AG04449 (cell line): ENCODE results near the gene PKDREJ.

Experiments used
- CTCF ChIA-PET: fragments of 350-600 bp; formaldehyde crosslinking; extraction: SDS; loops from one replicate; lab custom pipeline; 2021; ENCODE audit warnings: antibody characterized with exemption; lab: Yijun Ruan, JAX
- POLR2A ChIA-PET: fragments of 400-600, 350-600 bp; formaldehyde crosslinking; extraction: SDS; loops from one replicate; lab custom pipeline; 2020; ENCODE audit warnings: antibody characterized with exemption, inconsistent platforms; lab: Yijun Ruan, JAX
- DNase-seq: peaks from one replicate; pipeline ENCODE4 v3.0.0-alpha.2; 2010; ENCODE audit warnings: low read depth, low spot score
- H3K4me3 ChIP-seq: 2 replicates; pipeline ENCODE4 v1.5.1; 2011; ENCODE audit warnings: low read depth, mild to moderate bottlenecking, control low read depth, low read length
- TF ChIP-seq, protein P1 (sequence below): IDR thresholded peaks from one replicate; pipeline ENCODE4 v1.5.1; 2011; ENCODE audit warnings: mild to moderate bottlenecking, moderate library complexity, low read length, control low read depth, inconsistent platforms; ENCODE audit not compliant: insufficient read depth; ENCODE audit errors: missing control alignments

Gene PKDREJ

DNA sequence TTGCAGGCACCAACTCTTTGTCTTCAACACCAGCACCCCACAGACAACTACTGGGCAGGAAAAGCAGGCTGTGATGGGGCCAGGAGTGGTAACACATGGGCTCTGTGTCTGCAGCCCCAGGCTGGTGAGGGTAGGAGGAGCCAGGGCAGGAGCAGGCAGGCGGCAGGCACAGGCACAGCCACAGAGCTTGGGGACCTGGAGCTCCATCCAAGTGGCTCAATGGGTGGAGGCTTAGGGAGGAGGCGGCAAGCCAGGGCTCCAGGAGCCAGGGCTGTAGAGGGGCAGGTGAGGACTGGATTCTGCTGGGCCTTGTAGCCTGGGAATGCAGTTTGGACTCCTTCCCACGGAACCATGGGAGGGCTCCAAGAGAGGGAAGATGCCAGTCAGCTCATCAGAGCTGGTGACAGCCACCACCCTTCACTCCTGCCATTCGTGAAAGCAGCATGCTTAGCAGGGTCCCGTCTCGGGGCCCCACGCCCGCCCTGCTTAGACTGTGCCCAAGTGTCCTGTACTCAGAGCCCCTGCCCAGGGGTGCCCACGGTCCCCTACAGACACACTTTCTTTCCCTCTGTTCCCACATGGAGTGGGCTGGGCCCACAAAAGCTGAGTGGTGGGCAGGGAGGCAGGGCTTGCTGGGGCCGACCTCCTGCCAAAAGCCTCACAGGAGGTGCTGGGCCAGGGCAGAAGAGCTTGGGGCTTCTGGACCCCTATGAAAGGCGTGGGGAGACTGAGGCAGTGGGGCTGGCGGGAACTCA, 17.1 kb upstream of the PKDREJ start:
- DNase-seq, result no peak
- CTCF ChIA-PET, result interaction anchor here (0.6 to 1.0 kb wide), 2 partner anchors 10 to 158 kb away, joined by 3 to 4 read pairs; no protein-coding TSS in a partner anchor
- H3K4me3 ChIP-seq, result no peak overlapping the region
- POLR2A ChIA-PET, result no interaction called here
- TF ChIP-seq, protein P1, sequence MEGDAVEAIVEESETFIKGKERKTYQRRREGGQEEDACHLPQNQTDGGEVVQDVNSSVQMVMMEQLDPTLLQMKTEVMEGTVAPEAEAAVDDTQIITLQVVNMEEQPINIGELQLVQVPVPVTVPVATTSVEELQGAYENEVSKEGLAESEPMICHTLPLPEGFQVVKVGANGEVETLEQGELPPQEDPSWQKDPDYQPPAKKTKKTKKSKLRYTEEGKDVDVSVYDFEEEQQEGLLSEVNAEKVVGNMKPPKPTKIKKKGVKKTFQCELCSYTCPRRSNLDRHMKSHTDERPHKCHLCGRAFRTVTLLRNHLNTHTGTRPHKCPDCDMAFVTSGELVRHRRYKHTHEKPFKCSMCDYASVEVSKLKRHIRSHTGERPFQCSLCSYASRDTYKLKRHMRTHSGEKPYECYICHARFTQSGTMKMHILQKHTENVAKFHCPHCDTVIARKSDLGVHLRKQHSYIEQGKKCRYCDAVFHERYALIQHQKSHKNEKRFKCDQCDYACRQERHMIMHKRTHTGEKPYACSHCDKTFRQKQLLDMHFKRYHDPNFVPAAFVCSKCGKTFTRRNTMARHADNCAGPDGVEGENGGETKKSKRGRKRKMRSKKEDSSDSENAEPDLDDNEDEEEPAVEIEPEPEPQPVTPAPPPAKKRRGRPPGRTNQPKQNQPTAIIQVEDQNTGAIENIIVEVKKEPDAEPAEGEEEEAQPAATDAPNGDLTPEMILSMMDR, result no peak

DNA sequence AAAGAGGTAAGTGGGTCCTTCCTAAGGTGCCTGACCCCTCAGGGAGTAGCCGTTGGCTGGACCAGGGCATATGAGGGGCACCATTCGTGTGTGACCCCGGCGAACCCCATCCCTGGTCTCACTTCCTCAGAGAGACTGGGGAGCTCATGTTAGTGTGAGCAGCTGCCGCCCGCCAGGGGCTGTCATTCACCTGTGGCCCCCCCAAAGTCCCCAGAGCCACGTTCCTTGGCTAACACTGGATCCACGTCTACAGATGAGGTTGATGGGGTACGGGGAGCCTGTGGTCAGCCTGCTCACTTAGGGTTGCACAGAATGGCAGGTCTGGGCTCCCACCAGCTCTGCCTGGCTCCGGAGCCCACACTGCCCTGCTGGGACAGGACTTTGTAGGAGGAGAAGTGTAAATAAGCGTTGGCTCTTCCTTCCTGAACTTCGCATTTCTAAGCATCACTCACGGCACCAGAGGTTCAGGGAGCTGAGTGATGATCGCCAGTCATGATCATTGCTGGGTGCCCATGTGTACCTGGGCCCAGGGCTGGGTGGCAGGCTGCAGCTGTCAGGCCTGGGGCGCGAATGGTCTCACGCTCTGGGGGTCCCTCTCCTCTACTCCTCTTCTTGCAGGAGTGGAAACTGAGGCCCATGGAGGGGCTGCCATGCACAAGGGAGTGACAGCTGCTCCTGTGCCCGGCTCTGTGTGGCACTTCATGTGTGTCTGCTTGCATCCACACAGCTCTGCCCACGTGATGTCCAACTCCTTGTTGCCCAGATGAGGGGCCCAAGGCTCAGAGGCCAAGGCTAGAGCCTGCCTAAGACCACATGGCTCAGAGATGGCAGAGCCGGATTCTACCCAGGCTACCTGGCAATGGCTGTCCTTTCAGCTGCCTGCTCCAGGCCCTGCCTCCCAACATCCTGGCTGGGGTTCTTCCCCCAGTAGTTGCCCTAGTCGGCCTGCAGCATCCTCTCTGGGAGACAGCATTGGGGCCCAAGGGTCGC, 15.8 kb upstream of the PKDREJ start:
- POLR2A ChIA-PET, result interaction anchor here (0.8 kb wide), 1 partner anchor 10 kb away, joined by 3 read pairs; no protein-coding TSS in a partner anchor

DNA sequence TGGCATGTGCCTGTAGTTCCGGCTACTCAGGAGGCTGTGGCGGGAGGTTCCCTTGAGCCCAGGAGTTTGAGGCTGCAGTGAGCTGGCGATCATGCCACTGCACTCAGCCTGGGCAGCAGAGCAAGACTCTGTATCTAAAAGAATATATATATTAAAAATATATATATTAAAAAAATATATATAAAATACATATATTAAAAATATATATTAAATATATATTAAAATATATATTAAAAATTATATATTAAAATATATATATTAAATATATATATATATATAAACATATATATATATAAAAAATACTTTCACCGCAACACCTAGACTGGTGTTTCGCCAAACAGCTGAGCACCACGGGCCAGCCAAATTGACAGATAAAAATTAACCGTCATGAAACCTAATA, 13.4 kb upstream of the PKDREJ start:
- DNase-seq, result no peak
- no peak overlapping the region for H3K4me3 ChIP-seq
- ChIA-PET CTCF (interaction anchor here (1.1 kb wide), 1 partner anchor 160 kb away, joined by 3 read pairs; no protein-coding TSS in a partner anchor), POLR2A (interaction anchor here (0.8 to 1.4 kb wide), 2 partner anchors 26 to 63 kb away, joined by 3 read pairs; no protein-coding TSS in a partner anchor)
- TF ChIP-seq, protein P1, result no peak

More for the DNA sequence above, 15.8 kb upstream of the PKDREJ start:
- TF ChIP-seq, protein P1, result no peak
- no peak overlapping the region for H3K4me3 ChIP-seq
- CTCF ChIA-PET, result interaction anchor here (2.2 kb wide), 1 partner anchor 11 kb away, joined by 9 read pairs; the partner anchor contains the start of gene TTC38
- no peak for DNase-seq

DNA sequence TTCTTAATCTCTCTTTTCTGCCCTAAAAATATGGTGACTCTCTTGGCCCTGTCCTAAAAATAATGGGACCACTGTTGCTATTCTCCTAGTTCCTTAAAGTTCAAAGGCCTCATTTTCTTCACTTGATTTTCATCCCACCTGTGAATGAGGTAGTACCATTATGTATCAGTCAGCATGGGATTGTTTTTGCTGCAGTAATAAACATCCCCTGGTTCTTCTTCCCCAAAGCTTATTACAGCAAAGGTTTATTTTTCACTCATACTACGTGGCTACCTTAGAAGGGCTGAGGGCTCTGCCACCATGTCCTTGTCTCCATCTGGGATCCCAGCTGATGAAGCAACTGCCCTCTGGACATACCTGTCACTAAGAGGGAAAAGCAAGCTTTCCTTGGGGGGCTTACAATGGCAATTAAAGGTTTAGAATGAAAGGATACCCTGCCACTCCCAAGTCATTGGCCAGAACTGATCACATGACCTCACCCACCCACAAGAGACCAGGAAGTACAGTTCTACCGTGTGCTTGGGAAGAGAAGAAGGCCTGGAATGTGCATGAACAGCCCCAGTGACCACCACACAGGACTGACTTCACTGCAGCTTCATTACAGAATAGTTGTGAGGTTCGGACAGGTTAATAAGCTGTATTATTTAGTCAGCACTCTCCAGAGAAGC, 12.4 kb upstream of the PKDREJ start:
- TF ChIP-seq, protein P1, result no peak
- ChIA-PET CTCF (interaction anchor here (1.1 kb wide), 1 partner anchor 24 kb away, joined by 3 read pairs; no protein-coding TSS in a partner anchor), POLR2A (no interaction called here)
- no peak overlapping the region for H3K4me3 ChIP-seq
- no peak for DNase-seq

DNA sequence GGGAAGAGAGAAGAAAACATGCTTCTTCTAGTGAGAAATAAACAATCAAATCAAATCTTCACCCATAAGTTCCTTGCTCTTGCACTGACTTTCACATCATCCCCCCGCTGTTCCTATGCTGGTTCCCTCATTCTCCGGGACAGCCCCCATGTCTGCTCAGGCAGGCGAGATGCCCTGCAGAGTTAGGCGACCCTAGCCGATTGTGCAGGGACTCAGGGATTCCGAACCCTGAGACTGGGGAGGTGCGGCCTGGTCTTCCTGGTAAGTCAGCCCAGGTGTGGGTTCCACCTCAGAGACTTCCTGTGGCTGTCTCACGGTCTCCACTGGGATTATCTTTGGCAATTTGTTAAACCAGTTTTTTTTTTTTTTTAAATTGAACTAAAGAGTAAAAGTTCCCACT, 11.2 kb upstream of the PKDREJ start:
- H3K4me3 ChIP-seq, result no peak overlapping the region
- no peak for DNase-seq
- ChIA-PET POLR2A (no interaction called here), CTCF (interaction anchor here (1.1 kb wide), 1 partner anchor 152 kb away, joined by 3 read pairs; no protein-coding TSS in a partner anchor)
- TF ChIP-seq, protein P1, result no peak
